Endodermal cell (in vitro differentiated cells): ENCODE measurements around the gene ASPSCR1. TPM values are rescaled to one million over a fixed set of nuclear protein-coding genes. Genes with fewer than 3 reads are reported as not detected.
A peak's percentile ranks its signal among the peaks of the same experiment; 100 is the strongest.

Experiments
- DNase-seq: peaks from one replicate; pipeline ENCODE4 v3.0.0-alpha.2; 2017
- H3K27ac ChIP-seq: 2 replicates; pipeline ENCODE4 v1.5.1; 2013; ENCODE audit warnings: mild to moderate bottlenecking, low read depth, low read length, moderate library complexity
- H3K27me3 ChIP-seq: 2 replicates; pipeline ENCODE4 v1.6.1; 2013; ENCODE audit warnings: mild to moderate bottlenecking, low read length, moderate library complexity; ENCODE audit not compliant: insufficient read depth, control insufficient read depth, poor library complexity, severe bottlenecking
- H3K36me3 ChIP-seq: 2 replicates; pipeline ENCODE4 v1.7.0; 2013; ENCODE audit warnings: mild to moderate bottlenecking, low read length, moderate library complexity; ENCODE audit not compliant: control insufficient read depth, insufficient read depth
- H3K4me1 ChIP-seq: one replicate; pipeline ENCODE4 v1.7.0; 2013; ENCODE audit warnings: low read length; ENCODE audit not compliant: control insufficient read depth, insufficient read depth
- H3K4me3 ChIP-seq: 2 replicates; pipeline ENCODE4 v1.5.1; 2013; ENCODE audit warnings: mild to moderate bottlenecking, low read length, moderate library complexity
- H3K9ac ChIP-seq: 2 replicates; pipeline ENCODE4 v1.6.1; 2013; ENCODE audit warnings: mild to moderate bottlenecking, low read length, moderate library complexity; ENCODE audit not compliant: poor library complexity, severe bottlenecking; ENCODE audit errors: extremely low read depth
- H3K9me3 ChIP-seq: 2 replicates; pipeline ENCODE4 v1.6.1; 2013; ENCODE audit warnings: mild to moderate bottlenecking, low read length, moderate library complexity; ENCODE audit not compliant: control insufficient read depth
- H3K27ac Mint-ChIP-seq: 2 replicates; pipeline ENCODE4 v1.8.0; 2020; ENCODE audit warnings: mixed read lengths
- H3K27me3 Mint-ChIP-seq: 2 replicates; pipeline ENCODE4 v1.8.0; 2021; ENCODE audit warnings: mild to moderate bottlenecking, mixed read lengths; ENCODE audit not compliant: insufficient read depth
- H3K36me3 Mint-ChIP-seq: 2 replicates; pipeline ENCODE4 v1.8.0; 2020; ENCODE audit warnings: low read depth, mixed read lengths
- H3K4me1 Mint-ChIP-seq: 2 replicates; pipeline ENCODE4 v1.8.0; 2020; ENCODE audit warnings: mixed read lengths
- H3K4me3 Mint-ChIP-seq: 2 replicates; pipeline ENCODE4 v1.8.0; 2020; ENCODE audit warnings: mild to moderate bottlenecking, moderate library complexity, mixed read lengths
- H3K9me3 Mint-ChIP-seq: 2 replicates; pipeline ENCODE4 v1.8.0; 2020; ENCODE audit warnings: mild to moderate bottlenecking, mixed read lengths
- whole genome bisulfite sequencing, 2 experiments: methylation state at CpG; one replicate each; pipeline versions ENCODE4 v1.1.5 to v1.1.7; 2013; ENCODE audit warnings: missing lambda C conversion rate in 2 of 2, mixed read lengths in 1 of 2; ENCODE audit not compliant: insufficient coverage in 1 of 2, insufficient read length in 1 of 2; 5-methylcytosine and 5-hydroxymethylcytosine counted together
- total RNA-seq, 2 donors: library from RNA; stranded (reverse); fragmentation: NEBNext Ultra II Directional in 1 of 2; extraction: Animal tissue kit (Norgen Biotek cat#: 25700) in 1 of 2; gene quantifications; 2 replicates in 1 of 2; 3 replicates in 1 of 2; pipeline ENCODE4 v1.2.1, GENCODE V29; 2021
- TF ChIP-seq, protein P1 (sequence below): fragments of 200-600 bp; sonication (generic); conservative IDR thresholded peaks from 2 replicates; pipeline ENCODE4 v1.5.0; 2021; ENCODE audit warnings: antibody characterized with exemption, mild to moderate bottlenecking

The ASPSCR1 gene
- total RNA-seq, 2 donors from 2014 or later: 50.8 to 65.4 TPM

DNA sequence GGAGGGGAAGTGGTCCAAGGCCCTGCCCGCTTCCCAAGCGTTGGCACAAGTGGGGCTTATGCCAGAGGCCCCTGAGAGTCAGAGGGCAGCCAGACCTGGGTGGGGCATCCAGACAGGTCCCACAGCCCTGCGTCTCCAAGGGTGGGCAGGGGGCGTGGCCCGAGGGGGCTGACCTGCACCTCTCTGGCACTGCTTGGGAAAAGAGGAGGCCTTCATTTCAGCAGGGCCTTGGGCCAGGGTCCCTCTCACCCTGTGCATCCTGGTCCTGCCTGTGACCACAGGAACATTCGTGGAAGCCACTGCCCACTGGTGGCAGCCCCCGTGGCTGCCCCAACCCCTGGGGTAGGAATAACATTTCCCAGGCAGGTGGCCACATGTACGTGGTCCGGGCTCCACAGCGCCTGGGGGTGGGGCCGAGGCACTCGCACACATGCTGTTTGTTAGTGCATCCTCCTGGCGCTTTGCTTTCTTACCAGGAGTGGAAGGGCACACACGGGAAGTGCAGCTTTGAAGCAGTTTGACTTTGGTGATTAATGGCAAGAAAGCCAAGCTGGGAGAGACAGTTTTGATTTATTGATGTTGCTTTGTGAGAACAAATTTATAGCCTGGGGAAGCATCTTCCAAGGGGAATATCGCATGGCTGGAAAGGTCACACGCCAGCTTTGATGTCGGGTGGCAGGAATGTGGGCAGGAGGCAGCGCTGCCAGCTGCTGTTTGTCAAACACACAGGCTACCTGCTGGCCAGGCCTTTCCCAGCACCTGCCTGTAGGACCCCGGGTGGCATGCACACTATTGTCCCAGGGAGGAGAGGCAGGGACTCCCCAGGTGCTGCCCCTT, 40.9 kb downstream of the ASPSCR1 start:
- peaks cover 5% of the 10 kb centered on the region for H3K4me1 Mint-ChIP-seq
- Histone ChIP-seq H3K9me3 (no peaks in the 10 kb centered on the region), H3K4me1 (no peaks in the 10 kb centered on the region), H3K36me3 (peaks cover 7% of the 10 kb centered on the region), H3K4me3 (no peak overlapping the region), H3K9ac (no peak overlapping the region), H3K27ac (peak overlapping the region; percentile 47), H3K27me3 (no peaks in the 10 kb centered on the region)
- peaks cover 8% of the 10 kb centered on the region for H3K36me3 Mint-ChIP-seq
- H3K9me3 Mint-ChIP-seq: no peaks in the 10 kb centered on the region
- TF ChIP-seq, protein P1, sequence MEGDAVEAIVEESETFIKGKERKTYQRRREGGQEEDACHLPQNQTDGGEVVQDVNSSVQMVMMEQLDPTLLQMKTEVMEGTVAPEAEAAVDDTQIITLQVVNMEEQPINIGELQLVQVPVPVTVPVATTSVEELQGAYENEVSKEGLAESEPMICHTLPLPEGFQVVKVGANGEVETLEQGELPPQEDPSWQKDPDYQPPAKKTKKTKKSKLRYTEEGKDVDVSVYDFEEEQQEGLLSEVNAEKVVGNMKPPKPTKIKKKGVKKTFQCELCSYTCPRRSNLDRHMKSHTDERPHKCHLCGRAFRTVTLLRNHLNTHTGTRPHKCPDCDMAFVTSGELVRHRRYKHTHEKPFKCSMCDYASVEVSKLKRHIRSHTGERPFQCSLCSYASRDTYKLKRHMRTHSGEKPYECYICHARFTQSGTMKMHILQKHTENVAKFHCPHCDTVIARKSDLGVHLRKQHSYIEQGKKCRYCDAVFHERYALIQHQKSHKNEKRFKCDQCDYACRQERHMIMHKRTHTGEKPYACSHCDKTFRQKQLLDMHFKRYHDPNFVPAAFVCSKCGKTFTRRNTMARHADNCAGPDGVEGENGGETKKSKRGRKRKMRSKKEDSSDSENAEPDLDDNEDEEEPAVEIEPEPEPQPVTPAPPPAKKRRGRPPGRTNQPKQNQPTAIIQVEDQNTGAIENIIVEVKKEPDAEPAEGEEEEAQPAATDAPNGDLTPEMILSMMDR: no peak
- no peak overlapping the region for H3K27ac Mint-ChIP-seq
- H3K4me3 Mint-ChIP-seq: no peak overlapping the region
- H3K27me3 Mint-ChIP-seq: no peaks in the 10 kb centered on the region
- 93 to 94% methylated on average over 19 of the region's 19 CpGs for WGBS, 2 experiments
- no peak for DNase-seq

DNA sequence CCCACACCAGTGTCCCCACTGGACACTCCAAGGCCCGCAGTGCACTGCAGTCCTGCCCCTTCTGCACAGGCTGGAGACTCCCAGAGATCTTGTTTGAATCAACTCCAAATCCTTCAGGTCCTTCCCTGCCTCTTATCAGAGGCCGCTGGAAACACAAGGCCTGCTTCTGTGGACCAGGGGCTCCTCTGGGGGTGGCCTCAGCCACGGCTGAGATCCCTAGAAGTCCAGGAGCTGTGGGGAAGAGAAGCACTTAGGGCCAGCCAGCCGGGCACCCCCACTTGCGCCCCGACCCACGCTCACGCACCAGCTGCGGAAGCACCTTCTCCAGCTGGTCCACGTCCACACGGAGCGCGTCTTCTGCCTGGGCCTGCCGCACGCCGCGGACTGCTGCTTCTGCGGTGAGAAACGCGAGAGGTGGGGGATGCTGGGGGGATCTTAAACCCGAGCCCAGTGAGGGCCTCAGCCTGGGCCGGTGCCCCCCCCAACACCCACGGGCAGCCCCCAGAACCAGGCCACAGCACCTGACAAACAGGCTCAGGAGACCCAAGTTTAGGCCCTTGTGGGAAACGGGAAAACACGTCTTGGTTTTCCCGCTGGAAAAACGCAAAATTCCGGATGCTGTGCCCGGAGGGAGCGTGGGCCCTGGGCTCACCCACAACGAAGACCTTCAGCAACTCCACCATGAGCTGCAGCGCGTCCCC, 41.7 kb downstream of the ASPSCR1 start:
- no peak overlapping the region for H3K9ac ChIP-seq
- Mint-ChIP-seq H3K36me3 (peaks cover 8% of the 10 kb centered on the region), H3K27me3 (no peaks in the 10 kb centered on the region), H3K4me3 (no peak overlapping the region), H3K9me3 (no peaks in the 10 kb centered on the region), H3K4me1 (peaks cover 8% of the 10 kb centered on the region), H3K27ac (no peak overlapping the region)
- peak overlapping the region; percentile 47 for H3K27ac ChIP-seq
- WGBS, 2 experiments: 95 to 97% methylated on average over 16 to 33 of the region's 33 CpGs
- H3K27me3 ChIP-seq: no peaks in the 10 kb centered on the region
- peaks cover 1% of the 10 kb centered on the region for H3K4me1 ChIP-seq
- TF ChIP-seq, protein P1: no peak
- DNase-seq: no peak
- no peaks in the 10 kb centered on the region for H3K9me3 ChIP-seq
- H3K36me3 ChIP-seq: peaks cover 7% of the 10 kb centered on the region
- no peak overlapping the region for H3K4me3 ChIP-seq

DNA sequence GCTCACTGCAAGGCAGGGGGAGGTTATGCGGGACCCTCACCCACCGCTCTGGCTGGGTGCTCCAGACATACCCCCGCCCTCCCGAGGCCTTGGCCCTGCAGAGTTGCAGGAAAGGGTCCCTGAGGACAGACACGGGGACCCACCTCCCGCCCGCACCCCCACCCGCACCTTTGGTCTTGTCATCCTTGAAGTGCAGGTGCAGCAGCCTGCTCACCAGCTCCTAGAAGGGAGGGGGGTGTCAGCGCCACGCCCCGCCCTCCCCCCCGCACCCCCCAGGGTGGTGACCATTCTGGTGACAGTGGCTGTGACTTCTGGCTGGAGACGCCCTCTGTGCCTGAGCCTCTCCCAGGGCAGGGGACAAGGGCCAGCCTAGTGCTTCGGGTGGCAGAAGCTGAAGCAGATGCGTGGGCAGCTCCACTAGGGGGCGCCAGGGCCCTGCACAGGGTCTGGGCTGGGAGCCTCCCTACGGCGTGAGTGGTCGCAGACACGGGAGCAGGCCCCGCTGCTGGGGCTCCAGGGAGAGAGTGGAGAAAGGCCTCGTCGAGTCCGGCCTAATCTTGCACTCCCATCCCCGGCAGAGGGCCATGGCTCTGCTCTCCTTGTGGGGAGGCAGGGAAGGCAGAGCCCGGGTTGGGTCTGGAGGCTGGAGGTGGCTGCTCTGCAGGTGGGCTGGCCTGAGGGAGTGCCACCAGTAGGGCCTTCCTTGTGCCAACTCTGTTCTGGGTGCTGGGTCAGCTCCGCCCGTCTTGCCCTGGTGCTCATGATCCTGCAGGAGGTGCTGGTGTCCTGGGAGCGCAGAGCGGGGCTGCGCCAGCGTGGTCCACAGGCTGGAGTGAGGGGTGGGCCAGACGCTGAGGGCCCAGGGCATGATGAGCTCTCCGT, 42.5 kb downstream of the ASPSCR1 start:
- Histone ChIP-seq H3K9me3 (no peaks in the 10 kb centered on the region), H3K36me3 (peaks cover 7% of the 10 kb centered on the region), H3K27me3 (no peaks in the 10 kb centered on the region), H3K27ac (no peak overlapping the region), H3K4me3 (no peak overlapping the region), H3K4me1 (peaks cover 4% of the 10 kb centered on the region), H3K9ac (no peak overlapping the region)
- Mint-ChIP-seq H3K4me3 (no peak overlapping the region), H3K36me3 (peaks cover 8% of the 10 kb centered on the region), H3K27ac (no peak overlapping the region), H3K4me1 (peaks cover 10% of the 10 kb centered on the region), H3K9me3 (no peaks in the 10 kb centered on the region), H3K27me3 (no peaks in the 10 kb centered on the region)
- TF ChIP-seq, protein P1: peak; percentile 93
- 68 to 71% methylated on average over 12 to 34 of the region's 34 CpGs for WGBS, 2 experiments
- peak; percentile 97 for DNase-seq
